Left ventricle myocardium inferior (tissue), 1 donor: ENCODE results near the gene CCDC138. TPM values are rescaled to one million over a fixed set of nuclear protein-coding genes. Genes with fewer than 3 reads are reported as not detected.

ENCODE experiments used
- DNase-seq: peaks from one replicate; pipeline ENCODE4 v3.0.0-alpha.2; 2020
- H3K27ac ChIP-seq: fragments of 200-600 bp; replicated peaks from 2 replicates; pipeline ENCODE4 v1.8.0; 2021
- H3K27me3 ChIP-seq: fragments of 200-600 bp; 2 replicates; pipeline ENCODE4 v1.8.0; 2021; ENCODE audit warnings: low read depth
- H3K36me3 ChIP-seq: fragments of 200-600 bp; 2 replicates; pipeline ENCODE4 v1.8.0; 2021
- H3K4me1 ChIP-seq: fragments of 200-600 bp; 2 replicates; pipeline ENCODE4 v1.8.0; 2021
- H3K4me3 ChIP-seq: fragments of 200-600 bp; 2 replicates; pipeline ENCODE4 v1.8.0; 2021; ENCODE audit warnings: mild to moderate bottlenecking, moderate library complexity
- H3K9me3 ChIP-seq: fragments of 200-600 bp; replicated peaks from 2 replicates; pipeline ENCODE4 v1.8.0; 2021
- CTCF ChIP-seq: fragments of 200-600 bp; IDR thresholded peaks from 2 replicates; pipeline ENCODE4 v1.8.0; 2021; ENCODE audit warnings: antibody characterized with exemption, mild to moderate bottlenecking, borderline replicate concordance
- intact Hi-C: fragments of 100-400 bp; cut with micrococcal nuclease; formaldehyde crosslinking; loops from one replicate; pipeline ENCODE4 v1.11.0; 2022
- total RNA-seq: library from RNA; stranded (reverse); fragmentation: NEBNext Ultra II Directional; extraction: Animal tissue kit (Norgen Biotek cat#: 25700); gene quantifications from one replicate; pipeline ENCODE4 v1.2.1, GENCODE V29; 2021
- donor health status: DM: no; HTN: yes; CAD: no; lungs with severe emphysema.

Gene CCDC138
- total RNA-seq, 1 donor from 2014 or later, result 1.1 TPM

GRCh38 chr2:108847000-108847399 lies 60.4 kb downstream of the CCDC138 start:
- Histone ChIP-seq H3K27me3 (no peaks in the 10 kb centered on the region), H3K4me1 (no peaks in the 10 kb centered on the region), H3K27ac (no peak overlapping the region), H3K36me3 (peaks cover under 1% of the 10 kb centered on the region), H3K4me3 (no peak overlapping the region), H3K9me3 (no peaks in the 10 kb centered on the region)
- intact Hi-C loops, result no loop called here
- DNase-seq, result no peak
- TF ChIP-seq CTCF, result no peak

- no peak overlapping the region for H3K4me3 ChIP-seq
- no peak for DNase-seq
- no peaks in the 10 kb centered on the region for H3K4me1 ChIP-seq
- intact Hi-C loops, result no loop called here
- H3K27ac ChIP-seq, result no peak overlapping the region
- H3K9me3 ChIP-seq, result peaks cover 5% of the 10 kb centered on the region
- TF ChIP-seq CTCF, result no peak
- H3K36me3 ChIP-seq, result peaks cover 5% of the 10 kb centered on the region
- H3K27me3 ChIP-seq, result no peaks in the 10 kb centered on the region
Measured at GRCh38 chr2:108852375-108852774, 65.8 kb downstream of the CCDC138 start.

- peaks cover 5% of the 10 kb centered on the region for H3K9me3 ChIP-seq
- H3K36me3 ChIP-seq, result peaks cover 5% of the 10 kb centered on the region
- no peak for DNase-seq
- intact Hi-C loops, result no loop called here
- no peak for TF ChIP-seq CTCF
- H3K4me3 ChIP-seq, result no peak overlapping the region
- no peaks in the 10 kb centered on the region for H3K4me1 ChIP-seq
- no peak overlapping the region for H3K27ac ChIP-seq
- no peaks in the 10 kb centered on the region for H3K27me3 ChIP-seq
Measured at GRCh38 chr2:108853421-108853820, 66.8 kb downstream of the CCDC138 start.

GRCh38 chr2:108854484-108854883 lies 67.9 kb downstream of the CCDC138 start:
- TF ChIP-seq CTCF, result no peak
- Histone ChIP-seq H3K9me3 (peaks cover 5% of the 10 kb centered on the region), H3K27ac (no peak overlapping the region), H3K4me3 (no peak overlapping the region), H3K4me1 (no peaks in the 10 kb centered on the region), H3K36me3 (peaks cover 5% of the 10 kb centered on the region), H3K27me3 (no peaks in the 10 kb centered on the region)
- DNase-seq, result no peak
- intact Hi-C loops, result no loop called here

GRCh38 chr2:108855194-108855593 lies 68.6 kb downstream of the CCDC138 start:
- no peak for DNase-seq
- TF ChIP-seq CTCF, result peak; percentile 45
- intact Hi-C loops, result no loop called here
- Histone ChIP-seq H3K36me3 (peaks cover 5% of the 10 kb centered on the region), H3K4me3 (no peak overlapping the region), H3K4me1 (no peaks in the 10 kb centered on the region), H3K9me3 (peaks cover 5% of the 10 kb centered on the region), H3K27ac (no peak overlapping the region), H3K27me3 (no peaks in the 10 kb centered on the region)

- H3K27ac ChIP-seq, result no peak overlapping the region
- intact Hi-C loops, result no loop called here
- H3K27me3 ChIP-seq, result no peaks in the 10 kb centered on the region
- TF ChIP-seq CTCF, result no peak
- no peaks in the 10 kb centered on the region for H3K36me3 ChIP-seq
- H3K4me1 ChIP-seq, result no peaks in the 10 kb centered on the region
- no peak for DNase-seq
- H3K9me3 ChIP-seq, result no peaks in the 10 kb centered on the region
- H3K4me3 ChIP-seq, result no peak overlapping the region
Measured at GRCh38 chr2:108858894-108859293, 72.3 kb downstream of the CCDC138 start.
